CD4-positive, alpha-beta T cell treated with Interleukin-6 at 100 ng/mL for 8 hours (primary cell): ENCODE data around the gene SLC13A4.
"Not testable (repeated sequence)": the region's sequence is repeated elsewhere in the genome, so short reads cannot be mapped to it uniquely, and the experiment has no call there.

Source experiments
- DNase-seq: peaks from one replicate; pipeline ENCODE4 v3.0.0-alpha.2; 2020; ENCODE audit warnings: mixed read lengths, low spot score

SLC13A4 gene

DNA sequence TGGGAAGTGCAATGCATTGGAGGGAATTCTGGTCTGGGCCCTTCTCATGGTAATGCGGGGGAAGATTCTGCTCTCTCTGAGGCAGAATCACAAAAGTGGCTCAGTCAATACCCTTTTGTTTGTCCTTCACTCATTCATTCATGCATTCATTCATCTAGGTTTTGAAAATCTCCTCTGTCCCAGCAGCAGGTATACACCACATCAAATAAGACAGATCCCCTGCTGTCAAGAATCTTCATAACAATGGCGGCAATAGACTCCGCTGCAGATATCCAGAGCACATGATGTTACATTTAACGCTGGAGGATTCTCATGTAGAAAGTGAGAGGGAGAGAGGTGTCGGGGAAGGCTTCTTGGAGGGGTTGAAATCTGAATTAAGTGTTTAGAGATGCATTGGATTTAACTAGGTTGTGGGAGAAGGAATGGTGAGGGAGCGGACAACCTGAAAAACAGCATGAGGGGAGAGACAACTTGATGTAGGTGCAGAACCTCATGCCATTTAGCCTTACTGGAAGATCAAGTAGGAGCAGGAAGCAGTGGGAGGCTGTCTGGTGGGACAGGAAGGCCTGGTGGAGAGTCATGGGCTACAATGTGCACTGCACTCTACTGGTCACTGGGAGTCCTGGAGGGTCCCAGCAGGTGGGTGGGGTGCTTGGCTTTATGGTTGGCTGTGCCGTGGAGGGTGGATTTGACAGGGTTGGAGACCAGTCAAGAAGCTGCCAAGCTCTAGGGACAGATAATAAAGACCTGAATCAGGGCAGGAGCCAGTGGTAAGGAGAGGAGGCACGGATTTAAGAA lies 25.8 kb upstream of the SLC13A4 start:
- DNase-seq: no peak

DNA sequence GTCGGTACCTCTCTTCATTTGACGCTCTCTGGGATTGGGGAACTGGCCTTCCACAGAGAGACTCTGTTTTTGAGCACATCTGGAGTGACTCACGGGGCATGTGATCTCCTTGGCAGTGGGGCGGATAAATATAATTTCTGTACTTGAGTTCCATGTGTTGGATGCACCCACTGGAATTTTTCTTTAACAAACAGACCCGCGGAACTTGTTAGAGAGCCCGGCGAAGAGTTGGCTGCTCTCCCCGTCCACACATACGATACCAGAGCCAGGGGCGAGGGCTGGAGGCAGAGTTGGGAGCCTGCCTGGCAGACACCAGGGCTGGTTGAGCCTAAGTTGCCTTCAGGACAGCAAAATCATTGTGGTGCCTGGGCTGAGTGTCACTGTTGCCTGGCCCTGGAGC lies 20.8 kb upstream of the SLC13A4 start, which contains the start of gene FAM180A:
Gene FAM180A (minus strand): TSS at position 44 of the 400 bp plus-strand sequence. CDS start 233 bp downstream, outside the sequence.
- no peak for DNase-seq

DNA sequence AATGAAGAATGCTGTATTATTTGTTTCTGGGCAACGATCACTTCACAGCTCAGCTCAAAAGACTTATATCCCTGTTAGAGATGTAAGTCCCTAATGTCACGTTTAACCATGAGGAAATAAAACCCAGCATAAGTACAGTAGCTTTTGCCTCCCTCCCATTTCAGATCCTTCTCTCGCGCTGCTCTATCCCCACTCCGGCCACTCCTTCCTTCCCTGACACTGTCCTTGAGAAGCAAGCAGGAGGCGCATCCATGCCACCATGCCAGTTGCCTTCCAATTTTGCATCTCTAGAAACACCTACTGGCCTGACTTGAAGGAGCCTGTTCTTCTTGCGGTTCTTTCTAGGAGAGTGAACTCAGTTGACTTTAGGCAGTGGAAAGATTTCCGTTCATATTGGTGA lies 19.4 kb upstream of the SLC13A4 start:
- DNase-seq: no peak

DNA sequence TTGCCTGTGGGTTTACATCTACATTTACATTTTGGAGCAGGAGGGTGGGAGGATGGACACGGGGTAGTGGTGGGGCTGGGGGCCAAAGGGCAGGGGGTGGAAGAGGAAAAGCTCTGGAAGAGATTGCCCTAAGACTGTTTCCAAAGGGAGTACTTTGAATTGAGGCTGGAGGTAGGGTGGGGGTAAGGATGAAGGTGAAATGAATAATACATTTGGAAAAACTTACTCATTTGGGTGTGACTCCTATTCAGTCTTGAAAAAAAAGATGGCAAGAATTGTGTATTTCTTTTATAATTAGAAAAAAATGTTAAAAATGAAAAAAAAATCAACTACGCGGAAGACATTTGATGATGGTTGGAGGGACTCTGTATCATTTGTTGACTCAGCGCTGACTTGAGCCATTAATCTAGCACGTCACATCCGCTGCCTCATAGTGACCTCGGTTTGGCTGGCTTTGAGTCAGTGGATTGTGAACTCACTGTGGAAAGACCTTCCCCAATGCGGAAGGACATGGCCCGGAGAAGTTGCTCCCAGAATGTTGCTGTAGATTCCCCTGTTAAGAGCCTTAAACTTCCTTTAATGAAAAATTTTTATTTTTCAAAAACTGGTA lies 17.8 kb upstream of the SLC13A4 start:
- no peak for DNase-seq

DNA sequence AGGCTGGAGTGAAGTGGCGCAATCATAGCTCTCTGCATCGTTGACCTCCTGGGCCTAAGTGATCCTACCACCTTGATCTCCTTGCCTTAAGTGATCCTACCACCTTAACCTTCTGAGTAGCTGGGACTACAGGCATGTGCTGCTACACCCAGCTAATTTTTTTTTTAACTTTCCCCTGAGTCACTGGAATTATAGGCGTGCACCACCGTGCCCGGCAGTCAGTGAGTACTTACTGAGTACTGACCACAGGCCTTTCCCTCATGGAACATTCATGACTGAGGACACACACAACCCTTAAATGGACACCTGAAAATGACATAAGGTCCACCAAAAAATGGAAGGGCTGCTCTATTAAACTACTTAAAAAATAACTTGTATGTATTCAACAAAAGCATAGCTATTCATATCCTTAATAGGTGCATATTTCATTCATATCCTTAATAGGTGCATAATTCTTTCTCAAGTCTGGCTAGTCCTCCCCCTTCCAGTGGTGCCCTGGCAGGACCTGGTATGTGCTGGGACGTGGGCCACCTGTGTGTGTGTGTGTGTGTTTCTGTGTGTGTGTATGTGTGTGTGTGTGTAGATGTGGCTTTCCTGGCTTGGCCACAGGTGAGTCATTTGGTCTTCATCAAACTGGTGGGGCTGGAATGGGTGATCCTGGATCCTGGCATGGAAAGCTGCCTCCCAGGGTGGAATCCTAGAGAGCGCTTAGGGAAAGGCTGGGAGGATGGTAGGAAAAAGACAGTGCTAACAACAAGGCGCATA lies 17.1 kb upstream of the SLC13A4 start:
- DNase-seq: no peak

DNA sequence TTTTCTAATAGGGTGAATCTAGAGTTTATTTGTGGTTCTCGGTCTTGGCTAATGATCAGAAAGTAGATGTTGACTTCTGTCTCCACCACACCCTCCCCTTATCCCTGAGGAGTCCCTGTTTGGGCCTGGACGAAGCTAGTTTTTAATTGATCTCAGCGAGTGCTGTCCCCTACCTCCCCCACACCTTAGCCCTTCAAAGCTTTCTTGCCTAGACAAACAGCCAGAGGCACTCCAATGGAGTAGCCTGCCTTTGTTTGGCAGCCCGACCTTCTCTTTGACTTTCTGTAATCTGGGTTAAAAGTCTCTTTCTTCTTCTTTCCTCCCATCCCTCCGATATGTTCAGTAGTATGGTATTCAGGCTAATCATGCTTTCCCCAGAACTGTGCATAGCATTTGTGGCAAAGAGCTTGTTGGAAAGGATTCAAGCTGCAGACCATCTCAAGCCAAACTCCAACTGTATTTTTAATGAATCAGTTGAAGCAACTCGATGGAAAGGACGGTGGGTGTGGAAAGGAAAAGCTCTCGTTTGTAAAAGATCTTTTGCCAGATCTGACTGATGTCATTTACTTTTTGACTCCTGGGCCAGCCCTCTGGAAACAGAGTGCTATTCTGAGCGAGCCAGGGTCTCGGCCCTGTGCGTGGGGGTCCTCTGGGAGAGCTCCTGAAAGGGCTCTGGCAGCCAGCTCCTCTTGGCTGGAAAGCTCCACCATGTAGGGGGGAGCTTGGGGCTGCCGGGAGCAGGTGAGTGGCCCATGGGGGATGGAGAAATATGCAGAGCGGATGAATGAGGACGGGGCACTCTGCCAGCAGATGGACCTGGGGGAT lies 16.1 kb upstream of the SLC13A4 start:
- no peak for DNase-seq

DNA sequence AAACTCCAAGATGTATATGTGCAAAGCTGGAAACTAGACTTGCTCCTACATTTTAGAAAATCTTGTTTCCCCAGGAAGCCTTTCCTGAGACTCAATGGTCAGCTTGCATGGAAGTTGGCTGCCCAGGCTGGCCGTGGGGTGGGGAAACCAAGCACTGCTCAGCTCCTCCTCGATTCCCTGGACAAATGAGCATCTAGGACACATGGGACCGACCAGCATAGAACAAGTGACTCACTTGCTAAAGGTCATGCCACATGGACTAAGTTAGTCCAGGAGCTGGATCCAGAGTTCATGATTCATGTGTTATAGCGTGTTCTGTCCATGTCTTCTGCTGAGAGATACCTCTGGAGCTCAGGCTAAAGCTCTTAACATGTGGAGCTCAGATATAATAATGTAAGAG lies 14.4 kb upstream of the SLC13A4 start:
- no peak for DNase-seq

DNA sequence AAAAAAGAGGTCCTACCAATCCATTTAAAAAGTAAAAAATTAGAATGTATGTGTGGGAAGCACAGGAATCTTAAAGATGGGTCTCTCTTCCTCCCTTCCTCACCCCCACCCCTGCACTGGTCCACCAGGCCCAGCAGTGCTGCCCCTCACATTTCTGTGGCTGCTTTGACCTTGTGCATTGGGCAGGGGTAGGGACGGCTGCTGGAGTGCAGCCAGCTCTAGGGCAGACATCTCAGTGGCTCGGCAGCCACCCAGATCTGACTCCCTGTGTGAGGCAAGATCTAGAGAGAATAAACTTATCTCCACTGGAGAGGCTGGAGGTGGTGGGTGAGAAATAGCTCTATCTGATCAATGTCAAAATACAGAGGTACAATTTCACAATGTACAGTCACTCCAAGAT lies 13.9 kb upstream of the SLC13A4 start:
- no peak for DNase-seq

DNA sequence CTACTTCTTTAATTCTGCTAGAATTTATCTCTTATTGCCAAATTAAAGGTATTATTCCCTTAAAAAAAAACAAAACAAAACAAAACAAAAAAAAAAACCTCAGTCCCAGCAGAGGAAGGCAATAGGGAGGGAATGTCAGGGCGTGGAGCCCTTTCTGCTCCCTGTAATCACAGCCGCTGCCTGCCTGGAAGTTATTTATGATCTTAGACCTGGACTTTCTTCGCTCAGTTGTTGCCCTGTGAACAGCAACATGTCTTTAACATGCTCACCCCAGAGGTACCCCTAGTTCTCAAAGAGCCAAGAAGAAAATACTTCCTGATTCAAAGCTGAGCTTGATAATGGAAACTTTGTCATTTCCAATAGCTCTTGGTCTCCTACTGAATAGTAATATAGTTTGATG lies 12.9 kb upstream of the SLC13A4 start:
- DNase-seq: no peak

DNA sequence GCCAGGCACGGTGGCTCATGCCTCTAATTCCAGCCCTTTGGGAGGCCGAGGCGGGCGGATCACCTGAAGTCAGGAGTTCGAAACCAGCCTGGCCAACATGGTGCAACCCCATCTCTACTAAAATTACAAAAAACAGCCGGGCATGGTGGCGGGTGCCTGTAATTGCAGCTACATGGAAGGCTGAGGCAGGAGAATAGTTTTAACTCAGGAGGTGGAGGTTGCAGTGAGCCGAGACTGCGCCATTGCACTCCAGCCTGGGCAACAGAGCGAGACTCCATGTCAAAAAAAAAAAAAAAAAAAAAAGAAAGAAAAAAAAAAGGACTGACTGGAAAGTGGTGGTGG lies 9.3 kb upstream of the SLC13A4 start:
- DNase-seq: not testable (repeated sequence)

DNA sequence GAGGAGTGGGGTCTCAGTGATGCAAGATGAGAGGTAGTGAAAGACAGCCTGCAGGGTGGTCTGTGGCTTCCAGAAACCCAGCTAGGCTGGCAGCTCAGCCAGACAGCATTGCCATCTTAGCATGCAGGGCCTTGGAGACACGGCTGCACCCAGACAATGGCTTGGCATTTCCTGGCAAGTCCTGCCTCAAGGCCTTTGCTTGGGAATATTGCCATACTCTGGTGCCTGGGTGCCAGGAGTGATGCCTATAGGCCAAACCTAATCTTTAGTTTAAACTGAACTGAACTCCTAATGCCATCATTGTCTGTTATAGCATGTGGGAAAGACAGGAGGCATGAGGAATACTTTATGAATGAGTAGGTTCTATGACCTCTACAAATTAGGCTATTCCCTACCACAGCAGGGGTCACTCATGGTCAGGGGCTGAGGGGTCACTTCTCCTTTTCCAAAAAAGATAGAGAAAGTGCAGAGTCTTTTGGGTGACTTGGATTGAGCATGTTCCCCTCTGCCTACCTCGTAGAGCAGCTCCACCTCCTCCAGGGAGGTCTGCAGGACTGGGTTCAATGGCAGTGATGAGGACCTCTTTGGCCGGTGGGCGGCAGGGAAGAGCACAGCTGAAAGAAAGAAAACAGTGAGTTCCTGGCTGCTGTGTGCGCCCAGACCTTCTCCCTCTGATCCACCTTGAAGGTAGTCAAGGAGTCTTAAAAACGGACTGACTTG lies 8.8 kb upstream of the SLC13A4 start:
- no peak for DNase-seq

DNA sequence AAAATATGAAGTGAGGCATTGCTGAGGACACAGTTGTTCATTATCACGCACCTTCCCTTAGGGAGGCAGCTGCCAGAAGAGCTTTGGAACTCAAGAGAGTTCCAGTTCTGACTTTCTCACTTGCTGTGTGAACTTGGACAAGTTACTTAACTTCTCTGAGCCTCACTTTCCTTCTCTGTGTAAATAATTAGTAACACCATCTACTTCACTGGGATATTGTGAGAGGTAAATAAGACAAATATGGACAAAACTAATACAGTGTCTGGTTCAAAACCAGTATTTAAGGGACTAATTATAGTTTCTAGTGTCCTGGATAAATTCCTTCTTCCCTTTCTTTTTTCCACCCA lies 6.3 kb upstream of the SLC13A4 start:
- no peak for DNase-seq

DNA sequence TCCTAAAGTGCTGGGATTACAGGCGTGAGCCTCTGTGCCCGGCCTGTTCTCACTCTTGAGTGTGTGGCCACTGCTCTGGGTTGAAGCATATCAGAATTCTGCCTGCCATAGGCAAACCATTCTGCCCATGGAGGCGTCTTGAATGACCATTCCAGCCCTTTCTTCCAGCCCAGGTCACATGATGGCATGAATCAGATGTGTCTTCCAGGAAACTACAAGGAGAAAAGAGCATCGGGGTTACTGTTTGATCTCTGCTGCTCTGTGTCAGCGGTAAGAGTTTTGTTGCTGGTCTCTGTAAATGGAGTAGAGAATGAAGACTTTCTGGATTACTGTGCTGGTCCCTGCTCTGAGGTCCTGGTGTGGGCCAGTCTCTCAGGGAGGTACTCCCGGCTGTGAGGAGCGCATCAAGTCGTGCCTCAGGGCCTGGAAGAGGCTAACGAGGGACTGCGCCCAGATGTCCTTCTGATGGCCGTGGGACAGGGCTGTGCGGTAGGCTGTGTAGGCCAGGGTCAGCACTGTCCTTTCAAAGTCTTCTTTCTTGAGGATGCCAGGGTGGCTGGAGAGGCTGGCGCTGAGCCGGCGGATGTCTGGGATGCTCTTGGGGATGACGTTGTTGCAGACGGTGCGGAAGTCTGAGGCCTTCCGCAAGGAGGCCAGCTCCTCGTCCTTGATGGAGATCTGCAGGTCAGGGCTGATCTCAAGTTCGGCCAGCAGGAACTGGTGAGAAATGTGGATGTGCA lies 5.8 kb upstream of the SLC13A4 start:
- no peak for DNase-seq

DNA sequence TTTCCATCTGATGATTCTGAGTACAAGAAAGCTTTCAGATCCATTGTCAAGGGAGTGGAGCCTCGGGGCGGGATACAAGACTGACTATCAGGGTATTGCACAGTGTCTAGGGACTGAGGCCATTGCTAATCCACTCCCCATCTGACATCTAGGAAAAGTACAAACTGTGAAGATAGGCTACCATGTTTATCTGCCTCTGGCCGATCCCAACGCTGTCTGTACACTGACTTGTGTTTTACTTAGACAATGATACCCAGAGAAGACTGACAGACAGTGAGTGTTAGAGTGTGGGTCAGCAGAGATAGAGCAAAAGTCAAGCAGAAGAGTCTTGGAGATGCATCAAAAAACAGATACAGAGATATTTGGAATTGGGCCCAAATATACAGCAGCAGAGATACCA lies 3.1 kb upstream of the SLC13A4 start:
- no peak for DNase-seq

DNA sequence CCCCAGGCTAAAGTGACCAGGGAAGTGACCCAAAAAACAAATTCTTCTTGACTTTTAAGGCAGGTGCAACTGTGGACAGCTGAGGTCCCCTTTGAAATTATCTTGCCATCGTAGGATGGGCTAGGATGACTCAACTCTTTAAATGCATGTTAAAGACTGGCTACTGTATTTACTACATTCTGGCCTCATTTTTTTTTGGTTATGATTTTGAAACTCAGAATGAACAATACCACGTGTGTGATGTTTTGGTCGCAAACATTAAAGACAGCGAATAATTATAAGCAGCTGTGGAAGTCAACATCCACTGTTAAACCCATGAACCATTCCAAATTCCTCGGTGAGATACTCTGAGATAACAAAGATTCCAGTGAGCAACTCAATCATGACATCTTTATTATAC lies 1.2 kb upstream of the SLC13A4 start:
- no peak for DNase-seq

DNA sequence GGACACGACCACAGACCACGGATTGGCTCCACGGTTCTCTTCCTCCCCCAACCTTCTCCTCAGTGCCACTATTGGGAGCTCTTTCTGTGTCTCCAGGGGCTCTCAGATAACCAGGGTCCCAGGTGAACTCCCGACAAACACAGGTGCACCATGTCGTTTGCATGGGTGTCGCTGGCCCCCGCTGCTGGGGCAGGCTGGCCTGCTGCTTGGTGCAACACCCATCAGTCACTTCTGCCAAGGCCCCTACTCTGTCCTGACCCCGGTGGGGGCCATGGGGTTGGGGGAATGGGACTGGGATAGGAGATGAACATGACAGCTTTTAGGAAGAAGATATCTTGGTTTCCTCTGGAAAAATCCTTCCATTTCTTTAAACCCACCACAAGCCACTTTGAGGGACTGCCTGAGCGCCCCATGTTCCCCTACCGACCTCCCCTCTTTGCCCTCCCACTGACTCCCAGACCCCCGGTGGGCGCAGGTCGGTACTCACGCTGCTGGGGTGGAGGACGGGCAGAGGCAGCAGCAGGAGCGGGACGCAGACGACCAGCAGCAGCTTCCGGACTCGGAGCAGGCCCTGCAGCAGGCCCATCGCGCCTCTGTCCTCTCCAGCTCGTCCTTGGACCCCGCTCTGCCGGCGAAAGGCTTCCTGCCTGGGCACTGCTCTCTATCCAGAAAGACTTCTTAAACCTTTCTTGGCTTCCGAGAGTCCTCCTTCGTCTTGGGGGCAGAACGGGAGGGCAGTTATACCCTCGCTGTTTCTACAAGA lies 894 bp downstream of the SLC13A4 start:
- DNase-seq: no peak

DNA sequence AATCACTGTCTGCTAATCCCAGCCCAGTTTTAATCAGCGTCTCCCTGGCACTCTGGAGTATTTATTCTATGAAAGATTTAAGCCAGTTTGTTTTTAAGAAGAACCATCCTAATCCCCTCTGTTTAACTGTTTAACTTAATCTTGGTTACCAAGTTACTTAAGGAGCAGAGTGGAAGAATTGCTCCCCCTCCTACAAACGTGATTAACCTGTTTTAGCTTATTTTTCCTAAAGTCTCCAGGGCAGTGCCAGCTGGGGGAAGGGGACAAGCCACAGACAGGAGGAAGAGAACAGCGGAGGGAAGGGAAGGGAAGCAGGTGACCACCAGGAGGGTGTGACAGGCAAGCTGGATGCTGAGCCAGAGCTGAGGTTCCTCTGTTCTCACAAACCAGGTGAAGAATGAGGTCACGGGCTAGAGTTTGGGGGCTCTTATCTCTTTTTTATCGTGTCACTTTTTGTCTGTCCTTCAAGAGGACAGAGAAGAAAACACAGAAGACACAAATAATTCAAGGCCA lies 1.7 kb downstream of the SLC13A4 start:
- DNase-seq: no peak

DNA sequence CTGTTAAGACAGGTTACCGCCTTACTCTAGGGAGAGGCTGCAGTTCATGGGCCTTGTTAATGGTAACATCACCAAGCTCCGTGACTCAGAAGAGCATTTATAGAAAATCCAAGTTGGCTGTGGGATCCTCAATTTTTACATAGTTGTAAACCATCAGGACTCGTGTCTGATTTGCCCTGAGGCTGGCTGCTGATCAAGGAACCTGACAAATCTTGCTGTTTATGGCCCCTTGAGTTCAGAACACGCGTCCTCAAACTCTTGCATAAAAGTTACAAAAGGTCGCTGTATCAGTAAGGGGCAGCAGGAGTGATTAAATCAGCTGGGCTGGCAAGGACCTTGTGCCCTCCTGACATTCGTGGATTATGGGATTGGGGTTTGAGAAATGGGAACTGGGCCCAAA lies 4.6 kb downstream of the SLC13A4 start:
- no peak for DNase-seq

DNA sequence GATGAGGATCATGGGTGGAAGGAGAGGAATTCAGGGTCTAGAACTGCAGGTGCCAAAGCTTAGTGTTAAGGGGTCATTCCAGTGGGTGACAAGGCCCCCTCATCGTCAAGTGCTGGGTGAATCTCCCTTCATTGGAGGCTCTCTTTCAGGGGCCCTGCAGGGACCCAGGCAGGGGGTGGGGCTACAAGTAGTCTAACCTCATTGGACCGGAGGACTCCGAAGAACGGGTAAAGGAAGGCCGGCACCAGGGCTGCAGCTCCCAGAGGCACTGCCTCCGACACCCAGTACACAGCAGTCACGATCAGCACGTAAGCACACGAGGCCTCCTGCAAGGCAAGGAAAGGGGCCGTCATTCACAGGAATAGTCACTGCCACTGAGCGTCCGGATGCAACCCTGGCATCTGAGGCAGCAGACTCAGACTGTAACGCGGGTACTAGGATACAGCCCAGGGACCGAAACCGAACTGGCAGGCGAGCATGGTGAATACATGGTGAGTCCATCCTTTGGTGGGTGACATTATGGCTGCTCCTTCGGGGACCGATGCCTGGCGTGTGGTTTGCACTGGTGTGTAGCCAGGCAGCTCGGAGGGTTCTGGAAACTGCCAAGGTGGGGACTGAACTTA lies 6.7 kb downstream of the SLC13A4 start:
- no peak for DNase-seq

DNA sequence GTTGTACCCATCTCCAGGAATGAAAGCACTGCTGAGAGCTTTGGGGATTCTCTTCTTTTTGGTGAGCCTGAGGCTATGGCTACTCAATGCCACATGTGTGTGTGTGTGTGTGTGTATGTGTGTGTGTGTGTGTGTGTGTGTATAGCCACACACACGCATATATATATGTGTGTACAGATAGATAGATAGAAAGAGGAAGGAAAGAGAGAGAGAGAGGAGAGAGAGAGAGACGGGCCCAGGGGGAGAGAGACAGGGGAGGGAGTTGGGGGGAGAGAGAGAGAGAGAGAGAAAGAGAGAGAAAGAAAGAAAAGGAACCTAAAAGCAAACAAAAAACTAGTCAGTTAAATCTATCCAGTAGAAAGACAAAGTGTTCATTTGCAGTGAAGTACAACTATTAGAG lies 8.3 kb downstream of the SLC13A4 start:
- no peak for DNase-seq
